ENCODE measurements around the gene KNDC1.

KNDC1 gene

GRCh38 chr10:133211959-133212852 lies 52.2 kb downstream of the KNDC1 start:
- no peaks in the 10 kb centered on the region for H3K27me3 ChIP-seq (ENCODE audit: insufficient read depth, poor library complexity, severe bottlenecking)
- no peak for DNase-seq (ENCODE audit: low read depth in 1 of 2, low spot score in 1 of 2)
- H3K27ac ChIP-seq (replicated peaks): no peak overlapping the region
- no peak for TF ChIP-seq CTCF (IDR thresholded peaks at IDR 0.05; ENCODE audit: insufficient read depth, low read length)
- TF ChIP-seq SPI1 (IDR thresholded peaks at IDR 0.05; ENCODE audit: borderline replicate concordance, low read depth): no peak
- TF ChIP-seq GABPA (IDR thresholded peaks at IDR 0.05; ENCODE audit: low read depth): no peak
- TF ChIP-seq POLR2AphosphoS5 (IDR thresholded peaks at IDR 0.05; ENCODE audit: low read depth): no peak
- TF ChIP-seq REST (IDR thresholded peaks at IDR 0.05; ENCODE audit: insufficient replicate concordance, low read depth): no peak
- no peak overlapping the region for H3K4me3 ChIP-seq (replicated peaks; ENCODE audit: insufficient read depth, low read length)

GRCh38 chr10:133212853-133213494 lies 53.0 kb downstream of the KNDC1 start:
- Histone ChIP-seq H3K4me3 (replicated peaks; ENCODE audit: insufficient read depth, low read length) (no peak overlapping the region), H3K27ac (replicated peaks) (no peak overlapping the region), H3K27me3 (ENCODE audit: insufficient read depth, poor library complexity, severe bottlenecking) (no peaks in the 10 kb centered on the region)
- no peak for TF ChIP-seq REST (IDR thresholded peaks at IDR 0.05; ENCODE audit: insufficient replicate concordance, low read depth)
- TF ChIP-seq GABPA (IDR thresholded peaks at IDR 0.05; ENCODE audit: low read depth): no peak
- TF ChIP-seq CTCF (IDR thresholded peaks at IDR 0.05; ENCODE audit: insufficient read depth, low read length): no peak
- TF ChIP-seq POLR2AphosphoS5 (IDR thresholded peaks at IDR 0.05; ENCODE audit: low read depth): no peak
- no peak for TF ChIP-seq SPI1 (IDR thresholded peaks at IDR 0.05; ENCODE audit: borderline replicate concordance, low read depth)
- no peak for DNase-seq (ENCODE audit: low read depth in 1 of 2, low spot score in 1 of 2)

GRCh38 chr10:133213641-133214467 lies 53.8 kb downstream of the KNDC1 start:
- Histone ChIP-seq H3K4me3 (replicated peaks; ENCODE audit: insufficient read depth, low read length) (no peak overlapping the region), H3K27me3 (ENCODE audit: insufficient read depth, poor library complexity, severe bottlenecking) (peaks cover 5% of the 10 kb centered on the region), H3K27ac (replicated peaks) (no peak overlapping the region)
- TF ChIP-seq REST (IDR thresholded peaks at IDR 0.05; ENCODE audit: insufficient replicate concordance, low read depth) (no peak), SPI1 (IDR thresholded peaks at IDR 0.05; ENCODE audit: borderline replicate concordance, low read depth) (no peak), GABPA (IDR thresholded peaks at IDR 0.05; ENCODE audit: low read depth) (no peak), CTCF (IDR thresholded peaks at IDR 0.05; ENCODE audit: insufficient read depth, low read length) (no peak), POLR2AphosphoS5 (IDR thresholded peaks at IDR 0.05; ENCODE audit: low read depth) (no peak)
- no peak for DNase-seq (ENCODE audit: low read depth in 1 of 2, low spot score in 1 of 2)
